Calu3 (cell line): ENCODE data around the gene OCRL. TPM values are rescaled to one million over a fixed set of nuclear protein-coding genes. Genes with fewer than 3 reads are reported as not detected.
"Not testable (repeated sequence)": the region's sequence is repeated elsewhere in the genome, so short reads cannot be mapped to it uniquely, and the experiment has no call there.

Experiments
- BruUV-seq: library from RNA; stranded (reverse); fragments of 400-500 nt; replicated peaks from 2 replicates; lab custom pipeline; 2021; lab: Mats Ljungman, UMichigan
- CTCF ChIA-PET: fragments of 300-600 bp; sonication (Branson Sonifier 250); formaldehyde crosslinking; loops from one replicate; lab custom pipeline; 2022; ENCODE audit warnings: antibody characterized with exemption; lab: Charles Lee
- DNase-seq: peaks from one replicate; pipeline ENCODE4 v3.0.0; 2022
- H3K27ac Mint-ChIP-seq: one replicate; pipeline ENCODE4 v1.8.0; 2022; ENCODE audit warnings: mixed read lengths; ENCODE audit not compliant: unreplicated experiment
- H3K27me3 Mint-ChIP-seq: one replicate; pipeline ENCODE4 v1.8.0; 2022; ENCODE audit warnings: mixed read lengths; ENCODE audit not compliant: unreplicated experiment
- H3K36me3 Mint-ChIP-seq: one replicate; pipeline ENCODE4 v1.8.0; 2022; ENCODE audit warnings: mild to moderate bottlenecking, moderate library complexity, mixed read lengths; ENCODE audit not compliant: insufficient read depth, unreplicated experiment
- H3K4me1 Mint-ChIP-seq: one replicate; pipeline ENCODE4 v1.8.0; 2022; ENCODE audit warnings: mild to moderate bottlenecking, low read depth, mixed read lengths; ENCODE audit not compliant: unreplicated experiment
- H3K4me3 Mint-ChIP-seq: one replicate; pipeline ENCODE4 v1.8.0; 2022; ENCODE audit warnings: mild to moderate bottlenecking, low read depth, moderate library complexity, mixed read lengths; ENCODE audit not compliant: unreplicated experiment
- H3K9me3 Mint-ChIP-seq: one replicate; pipeline ENCODE4 v1.8.0; 2022; ENCODE audit warnings: low read depth, mixed read lengths; ENCODE audit not compliant: unreplicated experiment
- CTCF ChIP-seq: fragments of 200-600 bp; IDR thresholded peaks from one replicate; pipeline ENCODE4 v1.8.0; 2022; ENCODE audit warnings: antibody characterized with exemption; ENCODE audit not compliant: unreplicated experiment
- intact Hi-C: fragments of 100-400 bp; cut with micrococcal nuclease; formaldehyde crosslinking; loops from one replicate; pipeline ENCODE4 v1.10.0; 2022; ENCODE audit not compliant: unreplicated experiment
- total RNA-seq: library from RNA; stranded (reverse); gene quantifications from 2 replicates; pipeline ENCODE4 v1.2.3, GENCODE V29; 2022

Gene OCRL
- total RNA-seq, 1 experiment from 2014 or later: 30.7 TPM

GRCh38 chrX:129568349-129568748 lies 28.3 kb downstream of the OCRL start:
- Mint-ChIP-seq H3K36me3 (peaks cover 8% of the 10 kb centered on the region), H3K27ac (no peak overlapping the region), H3K27me3 (no peaks in the 10 kb centered on the region), H3K4me3 (no peak overlapping the region), H3K4me1 (no peaks in the 10 kb centered on the region), H3K9me3 (no peaks in the 10 kb centered on the region)
- no peak for TF ChIP-seq CTCF
- DNase-seq: no peak
- CTCF ChIA-PET: no interaction called here
- BruUV-seq: no TSS peak
- intact Hi-C loops: no loop called here

GRCh38 chrX:129572422-129572821 lies 32.4 kb downstream of the OCRL start:
- H3K36me3 Mint-ChIP-seq: peaks cover 8% of the 10 kb centered on the region
- CTCF ChIA-PET: no interaction called here
- intact Hi-C loops: no loop called here
- no peaks in the 10 kb centered on the region for H3K9me3 Mint-ChIP-seq
- no peak for DNase-seq
- no peak for TF ChIP-seq CTCF
- H3K27me3 Mint-ChIP-seq: no peaks in the 10 kb centered on the region
- H3K4me3 Mint-ChIP-seq: no peak overlapping the region
- no peaks in the 10 kb centered on the region for H3K4me1 Mint-ChIP-seq
- no TSS peak for BruUV-seq
- no peak overlapping the region for H3K27ac Mint-ChIP-seq

GRCh38 chrX:129573652-129574051 lies 33.6 kb downstream of the OCRL start:
- H3K27ac Mint-ChIP-seq, H3K27me3 Mint-ChIP-seq, H3K9me3 Mint-ChIP-seq, H3K4me1 Mint-ChIP-seq, DNase-seq, CTCF ChIA-PET, BruUV-seq, H3K4me3 Mint-ChIP-seq, intact Hi-C loops, H3K36me3 Mint-ChIP-seq: not testable (repeated sequence)

- Mint-ChIP-seq H3K9me3 (no peaks in the 10 kb centered on the region), H3K36me3 (no peaks in the 10 kb centered on the region), H3K4me3 (no peak overlapping the region), H3K27ac (no peak overlapping the region), H3K27me3 (no peaks in the 10 kb centered on the region), H3K4me1 (no peaks in the 10 kb centered on the region)
- no TSS peak for BruUV-seq
- CTCF ChIA-PET: no interaction called here
- intact Hi-C loops: no loop called here
- no peak for TF ChIP-seq CTCF
- no peak for DNase-seq
These were observed 34.2 kb downstream of the OCRL start for GRCh38 chrX:129574214-129574613.

GRCh38 chrX:129576539-129576938 lies 36.5 kb downstream of the OCRL start:
- Mint-ChIP-seq H3K27me3 (no peaks in the 10 kb centered on the region), H3K4me3 (no peak overlapping the region), H3K36me3 (no peaks in the 10 kb centered on the region), H3K4me1 (no peaks in the 10 kb centered on the region), H3K27ac (no peak overlapping the region), H3K9me3 (no peaks in the 10 kb centered on the region)
- TF ChIP-seq CTCF: no peak
- intact Hi-C loops: no loop called here
- BruUV-seq: no TSS peak
- DNase-seq: no peak
- CTCF ChIA-PET: no interaction called here
